ENCODE measurements around the gene CSRP2.

The CSRP2 gene

GRCh38 chr12:76921100-76921471 is 42.3 kb upstream of the CSRP2 start:
- H3K4me3 ChIP-seq, result no peak overlapping the region
- H3K4me1 ChIP-seq, result peaks cover 0 to 82% (median 25%) of the 10 kb centered on the region in 4 donors
- DNase-seq, result no peak
- intact Hi-C loops (cut with DNase I; ENCODE audit: low total_unique reads), result loop anchor here (5.0 kb wide), 1 partner anchor 44 kb away; the partner anchor contains the start of gene CSRP2
- no peaks in the 10 kb centered on the region for H3K9me3 ChIP-seq
- no peaks in the 10 kb centered on the region for H3K36me3 ChIP-seq
- H3K27ac ChIP-seq, result peak overlapping the region; percentile 74 to 78
- TF ChIP-seq CTCF (IDR thresholded peaks at IDR 0.05), result no peak
- no peaks in the 10 kb centered on the region for H3K27me3 ChIP-seq

- Histone ChIP-seq H3K9me3 (no peaks in the 10 kb centered on the region), H3K27me3 (no peaks in the 10 kb centered on the region), H3K4me1 (peaks cover 0 to 82% (median 29%) of the 10 kb centered on the region in 4 donors), H3K36me3 (no peaks in the 10 kb centered on the region), H3K4me3 (no peak overlapping the region), H3K27ac (peak overlapping the region; percentile 74 to 78)
- no peak for TF ChIP-seq CTCF (IDR thresholded peaks at IDR 0.05)
- DNase-seq, result no peak
- intact Hi-C loops (cut with DNase I; ENCODE audit: low total_unique reads), result loop anchor here (5.0 kb wide), 1 partner anchor 43 kb away; the partner anchor contains the start of gene CSRP2
Observed at GRCh38 chr12:76920172-76921099, 41.6 kb upstream of the CSRP2 start.

- Histone ChIP-seq H3K27ac (peak overlapping the region; percentile 74 to 78), H3K36me3 (no peaks in the 10 kb centered on the region), H3K4me1 (peaks cover 0 to 84% (median 35%) of the 10 kb centered on the region in 4 donors), H3K27me3 (no peaks in the 10 kb centered on the region), H3K4me3 (no peak overlapping the region), H3K9me3 (no peaks in the 10 kb centered on the region)
- intact Hi-C loops (cut with DNase I; ENCODE audit: low total_unique reads), result loop anchor here (5.0 kb wide), 1 partner anchor 42 kb away; the partner anchor contains the start of gene CSRP2
- no peak for DNase-seq
- no peak for TF ChIP-seq CTCF (IDR thresholded peaks at IDR 0.05)
Observed at GRCh38 chr12:76919383-76920171, 40.8 kb upstream of the CSRP2 start.

- Histone ChIP-seq H3K27ac (peak overlapping the region; percentile 70 to 74), H3K4me1 (peaks cover 0 to 91% (median 54%) of the 10 kb centered on the region in 4 donors)
- DNase-seq, result no peak
Observed at GRCh38 chr12:76916170-76916540, 37.3 kb upstream of the CSRP2 start.

More at GRCh38 chr12:76916170-76916540, 37.3 kb upstream of the CSRP2 start:
- Histone ChIP-seq H3K27me3 (no peaks in the 10 kb centered on the region), H3K4me3 (no peak overlapping the region), H3K36me3 (no peaks in the 10 kb centered on the region), H3K9me3 (no peaks in the 10 kb centered on the region)
- intact Hi-C loops (cut with DNase I; ENCODE audit: low total_unique reads), result no loop called here
- TF ChIP-seq CTCF (IDR thresholded peaks at IDR 0.05), result peak in 1 of 2 experiments; percentile 4
